Mesodermal cell (in vitro differentiated cells): ENCODE measurements around the gene IFI27L1.

Experiments
- H3K27ac ChIP-seq: 2 replicates; pipeline ENCODE4 v1.7.0; 2013; ENCODE audit warnings: mild to moderate bottlenecking, low read depth, low read length, moderate library complexity; ENCODE audit not compliant: severe bottlenecking
- H3K36me3 ChIP-seq: 2 replicates; pipeline ENCODE4 v1.7.1; 2013; ENCODE audit warnings: mild to moderate bottlenecking, low read length, moderate library complexity; ENCODE audit not compliant: control insufficient read depth, insufficient read depth
- H3K4me1 ChIP-seq: one replicate; pipeline ENCODE4 v1.7.1; 2013; ENCODE audit warnings: mild to moderate bottlenecking, low read length; ENCODE audit not compliant: insufficient read depth, control insufficient read depth, poor library complexity, severe bottlenecking
- H3K4me3 ChIP-seq: 2 replicates; pipeline ENCODE4 v1.7.0; 2013; ENCODE audit warnings: low read length, control low read depth, mild to moderate bottlenecking; ENCODE audit not compliant: insufficient read depth, poor library complexity, severe bottlenecking; ENCODE audit errors: extremely low read depth
- H3K9me3 ChIP-seq: 2 replicates; pipeline ENCODE4 v1.7.1; 2013; ENCODE audit warnings: mild to moderate bottlenecking, low read length, moderate library complexity; ENCODE audit not compliant: control insufficient read depth
- WGBS, 2 experiments: methylation state at CpG; one replicate each; pipeline ENCODE4 v1.1.5; 2013; ENCODE audit warnings: missing lambda C conversion rate in 2 of 2; ENCODE audit not compliant: insufficient coverage in 2 of 2; 5-methylcytosine and 5-hydroxymethylcytosine counted together

The IFI27L1 gene

GRCh38 chr14:94087891-94088290 lies 6.8 kb downstream of the IFI27L1 start:
- WGBS, 2 experiments = 73 to 82% methylated on average over 3 to 4 of the region's 4 CpGs
- Histone ChIP-seq H3K27ac (no peak overlapping the region), H3K4me1 (peaks cover 2% of the 10 kb centered on the region), H3K36me3 (peaks cover 4% of the 10 kb centered on the region), H3K4me3 (no peak overlapping the region), H3K9me3 (peaks cover 4% of the 10 kb centered on the region)

- Histone ChIP-seq H3K27ac (peak overlapping the region; percentile 18), H3K9me3 (no peaks in the 10 kb centered on the region)
- 100% methylated on average over 1 of the region's 5 CpGs; no CpG with 5 or more reads in 1 of the 2 experiments for WGBS, 2 experiments
Measured at GRCh38 chr14:94088516-94088915, 7.4 kb downstream of the IFI27L1 start.

GRCh38 chr14:94089479-94089878 lies 8.4 kb downstream of the IFI27L1 start:
- no peak overlapping the region for H3K4me3 ChIP-seq
- 92 to 95% methylated on average over 3 of the region's 4 CpGs for WGBS, 2 experiments
- no peaks in the 10 kb centered on the region for H3K9me3 ChIP-seq
- H3K4me1 ChIP-seq = peaks cover 2% of the 10 kb centered on the region
- H3K36me3 ChIP-seq = peaks cover 4% of the 10 kb centered on the region
- no peak overlapping the region for H3K27ac ChIP-seq

More at GRCh38 chr14:94088516-94088915, 7.4 kb downstream of the IFI27L1 start:
- H3K4me3 ChIP-seq = no peak overlapping the region
- peaks cover 2% of the 10 kb centered on the region for H3K4me1 ChIP-seq
- H3K36me3 ChIP-seq = peaks cover 4% of the 10 kb centered on the region

GRCh38 chr14:94093418-94093817 lies 12.3 kb downstream of the IFI27L1 start:
- no CpG with 5 or more reads among the region's 2 CpGs for WGBS, 2 experiments
- peaks cover 6% of the 10 kb centered on the region for H3K36me3 ChIP-seq
- no peaks in the 10 kb centered on the region for H3K4me1 ChIP-seq
- H3K4me3 ChIP-seq = no peak overlapping the region
- H3K27ac ChIP-seq = no peak overlapping the region
- H3K9me3 ChIP-seq = no peaks in the 10 kb centered on the region

- 93 to 94% methylated on average over 4 of the region's 4 CpGs for WGBS, 2 experiments
- Histone ChIP-seq H3K4me1 (peaks cover 19% of the 10 kb centered on the region), H3K9me3 (no peaks in the 10 kb centered on the region), H3K27ac (no peak overlapping the region), H3K4me3 (no peak overlapping the region), H3K36me3 (peaks cover 14% of the 10 kb centered on the region)
Measured at GRCh38 chr14:94097091-94097490, 16.0 kb downstream of the IFI27L1 start.

- no peak overlapping the region for H3K4me3 ChIP-seq
- H3K27ac ChIP-seq = no peak overlapping the region
- peaks cover 14% of the 10 kb centered on the region for H3K36me3 ChIP-seq
- H3K9me3 ChIP-seq = no peaks in the 10 kb centered on the region
- WGBS, 2 experiments = 92 to 98% methylated on average over 7 to 9 of the region's 10 CpGs
- peaks cover 19% of the 10 kb centered on the region for H3K4me1 ChIP-seq
Measured at GRCh38 chr14:94098326-94098992, 17.3 kb downstream of the IFI27L1 start.

GRCh38 chr14:94099006-94099405 lies 17.9 kb downstream of the IFI27L1 start:
- 90 to 95% methylated on average over 5 to 6 of the region's 6 CpGs for WGBS, 2 experiments
- Histone ChIP-seq H3K36me3 (peaks cover 14% of the 10 kb centered on the region), H3K27ac (no peak overlapping the region), H3K4me3 (no peak overlapping the region), H3K4me1 (peaks cover 19% of the 10 kb centered on the region), H3K9me3 (no peaks in the 10 kb centered on the region)

- H3K36me3 ChIP-seq = peaks cover 14% of the 10 kb centered on the region
- WGBS, 2 experiments = no CpG with 5 or more reads among the region's 4 CpGs
- H3K4me1 ChIP-seq = peaks cover 19% of the 10 kb centered on the region
- H3K4me3 ChIP-seq = no peak overlapping the region
- no peaks in the 10 kb centered on the region for H3K9me3 ChIP-seq
- peak overlapping the region; percentile 67 for H3K27ac ChIP-seq
Measured at GRCh38 chr14:94100847-94101246, 19.7 kb downstream of the IFI27L1 start.

GRCh38 chr14:94101748-94102147 lies 20.6 kb downstream of the IFI27L1 start:
- Histone ChIP-seq H3K9me3 (no peaks in the 10 kb centered on the region), H3K27ac (no peak overlapping the region), H3K4me3 (no peak overlapping the region), H3K4me1 (peaks cover 19% of the 10 kb centered on the region), H3K36me3 (peaks cover 12% of the 10 kb centered on the region)
- WGBS, 2 experiments = 95 to 100% methylated on average over 5 to 10 of the region's 10 CpGs

- peaks cover 7% of the 10 kb centered on the region for H3K36me3 ChIP-seq
- H3K4me1 ChIP-seq = peaks cover 19% of the 10 kb centered on the region
- 89 to 96% methylated on average over 6 to 8 of the region's 8 CpGs for WGBS, 2 experiments
- no peaks in the 10 kb centered on the region for H3K9me3 ChIP-seq
- no peak overlapping the region for H3K27ac ChIP-seq
- H3K4me3 ChIP-seq = no peak overlapping the region
Measured at GRCh38 chr14:94102768-94103482, 21.8 kb downstream of the IFI27L1 start.
